Stimulated activated naive CD4-positive, alpha-beta T cell treated with Interleukin-2 at 50 U/mL for 16 hours (primary cell): ENCODE data around the gene PRIMA1.

Experiments used
- DNase-seq: peaks from one replicate; lab custom pipeline; 2025; lab: John Stamatoyannopoulos, UW

PRIMA1 gene

DNA sequence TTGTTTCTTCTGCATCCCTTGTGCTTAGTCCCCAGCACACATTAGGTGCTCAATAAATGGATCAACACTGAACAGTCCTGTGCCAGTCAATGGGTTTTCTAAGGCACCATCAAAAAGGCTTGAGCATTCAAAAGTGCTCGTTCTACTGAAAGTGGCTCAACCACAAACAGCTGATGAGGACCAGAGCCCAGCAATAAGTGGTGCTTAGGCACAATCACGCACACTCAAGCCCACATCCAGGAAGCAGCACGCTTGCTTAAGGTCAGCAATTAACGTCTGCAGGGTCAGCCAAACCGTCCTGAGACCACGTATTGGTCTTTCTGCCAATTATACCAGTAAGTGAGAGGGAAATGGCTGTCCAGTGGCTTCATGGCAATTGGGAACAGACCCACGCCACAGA lies 56.5 kb downstream of the PRIMA1 start:
- DNase-seq: no peak

DNA sequence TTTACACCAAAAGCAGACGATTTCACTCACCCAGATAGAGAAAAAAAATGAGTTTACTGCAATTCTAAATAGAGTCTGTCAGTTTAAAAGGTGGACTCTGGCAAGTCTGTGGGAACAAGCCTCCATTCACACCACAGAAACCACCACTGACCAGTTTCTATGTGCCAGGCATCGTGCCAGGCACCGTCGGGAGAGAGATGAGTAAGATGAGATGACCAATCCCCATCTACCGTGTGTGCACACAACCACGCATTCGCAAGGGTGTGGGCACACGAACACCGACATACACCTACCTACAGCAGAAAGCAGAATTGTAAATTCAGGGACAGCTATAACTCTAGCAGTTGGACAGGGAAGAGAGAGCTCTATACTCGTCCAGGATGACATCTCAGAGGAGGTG lies 58.3 kb downstream of the PRIMA1 start:
- no peak for DNase-seq

DNA sequence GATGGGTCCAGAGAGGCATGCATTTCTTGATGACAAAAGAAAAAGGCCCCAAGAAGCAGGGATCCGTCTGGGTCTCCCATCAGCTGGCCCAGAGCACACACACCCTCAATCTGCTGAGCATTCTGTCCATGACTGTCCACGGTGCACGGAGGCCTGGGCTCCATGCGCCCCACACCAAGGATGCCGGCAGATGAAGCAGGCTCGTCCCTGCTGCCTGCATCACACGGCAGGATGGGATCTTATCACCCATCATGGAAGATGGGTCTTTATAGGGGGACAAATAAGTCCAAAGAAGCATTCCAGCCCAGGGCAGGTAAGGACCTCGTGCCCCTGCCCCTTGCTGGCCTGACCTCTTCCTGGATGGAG lies 59.7 kb downstream of the PRIMA1 start:
- DNase-seq: no peak

DNA sequence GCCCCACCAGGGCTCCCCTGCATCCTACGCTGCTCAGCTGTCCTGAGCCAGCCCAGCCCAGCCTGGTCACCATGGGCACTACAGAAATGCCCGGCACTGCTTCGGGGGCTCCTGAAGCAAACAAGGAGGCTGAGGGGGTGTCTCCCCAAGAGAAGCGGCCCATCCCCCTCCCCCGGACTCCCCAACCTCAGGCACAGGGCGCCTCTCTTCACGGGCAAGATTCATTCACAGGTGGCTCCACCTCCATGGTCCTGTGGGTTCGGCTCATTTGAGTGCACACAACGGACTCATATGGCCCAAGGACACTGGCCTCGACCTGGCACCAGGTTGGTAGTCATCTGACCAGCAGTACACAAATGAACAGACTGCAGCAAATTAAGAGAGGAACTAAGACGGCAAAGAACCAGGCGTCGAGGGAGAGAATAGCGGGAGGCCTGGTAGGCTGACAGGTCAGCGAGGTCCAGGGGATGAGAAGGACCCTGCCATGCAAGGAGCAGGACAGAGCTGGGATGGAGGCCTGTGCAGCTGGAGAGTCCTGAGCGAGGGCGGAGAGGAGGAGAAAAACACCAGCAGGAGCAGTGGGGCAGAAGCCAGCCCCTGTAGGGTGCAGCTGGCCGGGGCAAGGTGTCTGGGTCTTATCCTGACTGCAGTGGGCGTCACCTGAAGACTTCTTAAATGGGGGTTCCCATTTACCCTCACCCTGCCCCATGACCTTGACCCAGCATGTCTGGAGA lies 60.2 kb downstream of the PRIMA1 start:
- DNase-seq: no peak

DNA sequence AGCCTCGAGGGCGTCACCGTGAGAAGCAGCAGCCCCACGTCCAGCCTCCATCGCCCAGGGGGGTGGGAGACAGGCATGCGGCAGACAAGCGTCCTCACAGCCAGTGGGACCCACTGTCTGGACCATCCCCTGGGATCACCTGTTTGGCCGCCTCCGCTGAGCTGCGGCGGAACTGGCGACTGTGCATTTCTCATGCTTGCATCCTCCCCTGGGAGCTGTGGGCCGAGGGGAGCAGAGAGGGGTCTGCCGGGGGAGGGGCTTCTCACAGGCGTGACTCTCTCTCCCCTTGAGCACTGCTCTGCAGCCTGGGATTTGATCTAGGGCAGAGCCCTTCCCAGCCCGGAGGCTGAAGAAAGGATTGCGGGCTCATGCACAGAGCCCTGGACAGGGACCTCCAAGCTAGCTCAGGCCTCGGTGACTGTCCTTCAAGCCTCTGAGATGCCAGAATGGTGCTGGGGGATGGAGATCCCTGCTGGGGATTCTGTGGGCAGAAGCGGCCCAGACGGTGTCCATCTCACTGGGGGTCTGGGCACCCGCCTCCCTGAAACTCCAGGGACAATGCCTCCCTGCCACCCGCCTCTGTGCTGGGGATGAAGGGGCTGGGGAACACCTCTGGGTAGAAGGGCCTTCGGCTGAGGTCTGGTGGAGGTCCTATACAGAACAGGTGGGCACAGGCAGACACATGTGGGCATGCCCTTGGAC lies 61.1 kb downstream of the PRIMA1 start:
- DNase-seq: no peak

DNA sequence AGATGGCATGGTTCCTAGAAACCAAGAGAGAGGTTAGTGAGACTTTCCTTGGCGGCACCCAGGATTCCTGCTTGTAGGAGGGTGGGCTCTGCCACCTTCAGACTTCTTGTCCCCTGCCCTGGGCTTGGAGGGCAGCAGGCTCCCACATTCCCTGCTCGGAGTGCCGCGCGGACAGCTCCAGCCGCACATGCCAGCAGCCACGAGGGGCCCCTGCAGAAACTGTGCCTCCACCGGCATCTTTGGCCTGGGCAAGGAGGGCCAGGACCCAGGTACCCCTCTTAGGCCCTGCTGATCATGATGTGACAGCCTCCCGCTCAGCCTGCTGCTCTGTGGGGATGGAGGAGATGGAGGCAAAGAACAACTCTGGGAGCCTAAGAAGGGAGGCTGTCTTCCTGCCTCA lies 62.3 kb downstream of the PRIMA1 start:
- no peak for DNase-seq

DNA sequence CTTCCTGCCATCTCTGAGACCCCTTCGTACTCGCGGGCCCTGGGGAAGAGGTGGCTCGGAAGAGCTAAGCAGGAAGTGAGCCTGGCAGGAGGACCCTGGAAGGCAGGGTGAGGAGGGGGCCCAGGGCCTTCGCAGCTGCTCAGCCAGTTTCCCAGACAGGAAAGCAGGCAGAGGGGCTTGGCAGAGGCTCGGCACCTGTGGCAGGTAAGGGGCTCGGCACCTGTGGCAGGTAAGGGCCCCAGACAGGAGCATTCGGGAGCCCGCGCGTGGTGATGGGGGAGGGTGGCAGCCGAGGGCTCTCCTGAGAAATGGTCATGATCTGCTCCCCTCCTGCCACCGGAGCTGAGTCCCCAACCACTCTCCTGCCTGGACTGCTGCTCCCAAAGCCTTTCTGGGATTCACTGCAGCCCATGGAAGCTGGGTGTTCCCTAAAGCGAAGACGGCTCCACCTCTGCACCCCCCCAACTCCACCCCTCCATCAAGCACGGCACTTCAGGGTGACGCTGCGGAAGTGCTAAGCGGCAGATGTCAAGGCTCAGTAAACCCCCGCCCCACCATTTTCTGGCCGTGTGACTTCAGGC lies 63.2 kb downstream of the PRIMA1 start:
- DNase-seq: no peak

DNA sequence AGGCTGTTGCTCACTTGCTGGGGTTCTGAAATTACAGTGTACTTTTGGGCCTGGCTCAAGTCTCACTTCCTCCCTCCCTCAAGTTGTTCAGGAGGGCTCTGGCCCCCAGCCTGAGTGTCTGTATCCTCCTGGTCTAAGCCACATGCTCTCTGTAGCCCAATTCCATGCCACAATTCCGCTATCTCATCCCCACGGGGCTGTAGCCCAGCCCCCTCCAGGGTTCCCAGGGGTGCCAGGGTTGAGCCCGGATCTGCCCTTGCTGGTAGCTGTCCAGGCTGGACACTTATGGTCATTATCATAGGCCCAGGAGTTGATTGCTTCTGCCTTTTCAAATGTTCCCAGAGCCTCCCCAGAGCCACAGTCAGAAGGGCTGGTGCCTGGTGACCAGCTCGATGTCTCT lies 65.3 kb downstream of the PRIMA1 start:
- DNase-seq: no peak

DNA sequence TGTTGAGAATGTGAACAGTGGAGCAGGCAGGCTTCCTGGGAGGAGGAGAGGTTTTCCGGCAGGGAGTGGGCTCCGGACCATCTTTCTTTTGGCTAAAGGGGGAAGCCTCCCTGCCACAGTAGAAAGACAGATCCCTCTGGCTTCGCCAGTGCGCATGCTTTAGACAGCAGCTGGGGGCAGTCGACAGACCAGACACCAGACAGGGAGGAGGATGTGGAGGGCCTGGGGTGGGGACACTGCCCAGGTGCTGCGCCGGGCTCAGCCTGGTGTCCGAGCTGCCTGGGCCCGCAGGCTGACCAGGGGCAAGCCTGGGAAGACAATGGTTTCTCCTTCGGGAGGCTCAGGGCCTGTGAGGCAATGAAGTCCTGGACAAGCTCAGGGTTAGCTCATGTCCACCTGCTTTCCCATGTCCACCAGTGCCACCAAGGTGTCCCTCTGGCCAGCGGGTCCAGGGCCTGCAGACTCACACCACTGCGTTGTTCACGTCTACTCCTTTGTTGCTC lies 67.3 kb downstream of the PRIMA1 start:
- no peak for DNase-seq

DNA sequence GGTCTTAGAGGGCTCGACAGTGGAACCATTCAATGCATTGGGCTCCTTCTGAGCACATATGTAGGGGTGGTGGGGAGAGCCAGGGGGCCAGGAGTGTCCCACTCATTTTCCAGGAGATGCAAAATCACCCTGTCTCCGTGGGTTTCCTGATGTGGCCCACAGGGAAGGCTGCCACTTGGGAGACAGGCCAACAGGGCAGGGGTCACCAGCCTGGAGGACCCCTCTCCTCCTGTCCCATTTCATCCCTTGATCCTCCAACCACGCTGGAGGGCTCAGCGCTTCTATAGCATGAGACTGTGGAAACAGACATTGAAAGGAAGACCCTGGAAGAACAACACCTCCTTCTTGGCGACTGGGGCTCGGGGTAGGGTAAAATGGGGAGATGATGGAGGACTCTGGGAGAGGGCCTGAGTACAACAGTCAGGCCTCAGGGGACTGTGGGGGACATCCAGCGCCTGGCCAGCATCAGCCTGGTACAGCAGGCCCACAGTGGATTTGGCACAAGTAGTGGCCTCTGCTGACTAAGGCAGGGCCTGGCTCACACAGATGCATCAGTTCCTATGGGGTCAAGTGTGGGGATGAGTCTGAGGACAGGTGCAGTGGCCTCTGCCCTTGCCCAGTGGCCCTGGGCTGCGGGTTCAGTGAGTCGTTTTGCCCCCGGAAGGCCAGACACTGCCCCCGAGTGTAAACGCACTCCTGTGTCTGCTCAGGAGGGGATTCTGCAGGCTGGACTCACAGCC lies 68.0 kb downstream of the PRIMA1 start:
- no peak for DNase-seq

DNA sequence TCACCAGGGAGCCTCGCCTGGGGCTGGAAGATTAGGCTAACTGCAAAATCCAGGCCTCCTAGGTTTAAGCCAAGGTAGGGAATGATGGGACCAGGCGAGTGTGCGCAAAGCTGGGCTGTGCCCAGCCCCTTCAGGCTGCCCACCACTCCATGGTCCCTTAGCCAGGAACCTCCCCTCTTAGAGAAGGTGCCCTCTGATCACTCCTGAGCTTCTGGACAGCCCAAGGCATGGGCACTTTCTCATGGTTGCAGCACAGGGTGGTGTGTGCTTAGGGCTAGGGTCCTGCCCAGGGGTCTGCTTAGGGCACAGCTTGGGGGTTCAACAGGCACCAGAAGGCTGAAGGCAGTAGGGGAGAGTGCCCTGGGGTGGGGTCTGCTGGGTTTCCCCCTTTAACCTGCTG lies 69.0 kb downstream of the PRIMA1 start:
- no peak for DNase-seq

DNA sequence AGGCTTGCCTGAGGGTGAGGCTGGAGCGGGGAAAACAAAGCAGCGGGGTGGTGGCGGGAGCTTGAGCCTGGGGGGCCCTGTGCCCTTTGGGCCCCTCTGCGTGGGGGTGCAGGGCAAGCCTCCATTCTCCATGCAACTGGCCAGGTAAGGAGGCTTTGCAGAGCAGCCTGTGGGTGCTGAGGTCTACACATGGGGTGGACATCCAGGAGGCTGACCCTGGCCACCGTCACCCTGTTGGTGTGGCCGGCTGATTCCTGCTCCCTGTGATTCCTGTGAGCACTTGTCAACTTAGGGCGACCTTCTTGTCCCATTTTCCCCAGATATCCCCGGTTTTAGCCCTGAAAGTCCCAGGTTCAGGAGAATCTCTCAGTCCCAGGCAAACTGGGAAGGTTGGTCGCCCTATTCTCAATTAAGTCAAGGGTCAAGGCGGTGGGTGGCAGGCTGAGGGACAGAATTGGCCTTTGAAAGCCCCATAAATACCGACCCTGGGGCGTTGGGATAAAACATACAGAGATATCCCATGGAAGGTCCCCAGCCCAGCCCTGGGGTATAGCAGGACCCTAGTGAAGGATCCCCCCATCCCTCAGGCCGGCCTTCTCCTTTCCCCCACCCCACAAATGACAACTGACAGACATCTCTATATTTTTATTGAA lies 70.5 kb downstream of the PRIMA1 start:
- DNase-seq: no peak

DNA sequence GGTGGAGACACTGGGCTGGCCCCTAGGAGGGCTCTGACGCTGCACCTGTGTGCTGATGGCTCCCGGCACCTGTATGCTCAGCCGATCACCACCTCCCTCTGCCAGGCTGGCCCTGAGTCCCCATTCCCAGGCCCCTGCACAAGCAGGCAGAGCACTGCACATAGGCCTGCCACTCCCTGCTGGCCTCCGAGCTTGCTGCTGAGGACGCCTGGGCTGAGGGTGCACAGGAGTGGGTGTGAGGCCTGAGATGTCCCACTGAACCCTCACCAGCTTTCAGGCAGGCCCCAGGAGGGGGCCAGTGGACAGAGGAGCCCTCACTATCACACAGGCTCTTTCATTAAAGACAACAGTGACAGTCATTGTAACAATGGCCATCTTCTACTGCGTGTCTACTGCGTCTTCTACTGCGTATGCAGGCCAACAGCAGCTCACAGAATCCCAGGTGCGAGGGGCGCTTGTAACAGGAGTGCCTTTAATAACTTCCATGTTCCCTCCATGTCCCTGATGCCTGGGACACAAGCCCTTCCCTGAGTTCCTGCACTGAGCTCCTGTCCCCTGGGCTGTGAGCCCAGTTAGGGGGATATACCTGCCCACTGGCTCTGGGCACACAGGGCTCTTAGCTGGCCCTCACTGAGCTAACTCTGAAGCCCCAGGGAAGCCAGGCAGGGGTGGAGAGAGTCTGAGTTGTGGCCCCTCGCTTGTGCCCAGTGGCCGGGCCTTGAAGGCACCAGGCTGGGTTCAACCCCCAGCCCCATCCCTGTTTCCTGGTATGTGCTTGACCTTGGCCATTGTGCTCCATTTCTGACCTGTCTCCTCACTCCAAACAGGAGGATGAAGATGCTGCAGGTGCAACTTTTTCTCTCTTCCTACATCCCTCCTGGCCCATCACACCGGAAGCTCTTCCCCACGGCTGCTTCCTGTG lies 71.3 kb downstream of the PRIMA1 start:
- no peak for DNase-seq

DNA sequence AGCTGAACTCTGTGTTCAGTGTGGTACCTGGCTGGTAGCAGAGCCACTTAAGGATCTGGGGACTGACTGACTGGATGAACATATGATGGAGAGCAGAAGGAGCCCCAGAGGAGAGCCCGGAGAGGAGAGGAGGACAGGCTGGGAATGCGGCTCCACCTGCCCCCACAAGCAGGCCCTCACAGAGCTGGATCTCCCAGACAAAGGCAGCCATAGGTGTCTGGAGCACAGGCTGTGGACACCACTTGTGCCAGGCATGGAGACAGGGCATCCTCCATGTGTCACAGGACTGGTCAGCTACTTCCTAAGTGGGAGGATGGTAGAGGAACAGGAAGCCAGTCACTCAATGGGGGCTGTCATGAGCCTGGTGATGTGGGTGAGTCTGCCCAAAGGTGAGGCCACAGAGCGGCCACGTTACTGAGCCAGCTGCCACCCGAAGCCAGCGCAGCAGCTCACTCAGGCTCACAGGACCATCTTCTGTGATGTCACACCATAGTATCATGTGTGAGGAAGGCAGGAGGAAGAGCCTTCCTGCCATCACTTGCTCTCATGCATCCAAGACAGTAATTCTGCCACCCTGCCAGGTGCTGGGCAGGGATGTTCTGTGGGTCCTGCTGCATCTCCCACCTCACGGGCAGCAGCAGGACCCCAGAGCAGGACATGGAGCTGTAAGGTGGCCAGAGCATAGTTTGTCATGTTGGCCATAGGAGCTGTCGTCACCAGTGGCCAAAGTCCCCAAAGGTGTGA lies 72.1 kb downstream of the PRIMA1 start:
- no peak for DNase-seq

DNA sequence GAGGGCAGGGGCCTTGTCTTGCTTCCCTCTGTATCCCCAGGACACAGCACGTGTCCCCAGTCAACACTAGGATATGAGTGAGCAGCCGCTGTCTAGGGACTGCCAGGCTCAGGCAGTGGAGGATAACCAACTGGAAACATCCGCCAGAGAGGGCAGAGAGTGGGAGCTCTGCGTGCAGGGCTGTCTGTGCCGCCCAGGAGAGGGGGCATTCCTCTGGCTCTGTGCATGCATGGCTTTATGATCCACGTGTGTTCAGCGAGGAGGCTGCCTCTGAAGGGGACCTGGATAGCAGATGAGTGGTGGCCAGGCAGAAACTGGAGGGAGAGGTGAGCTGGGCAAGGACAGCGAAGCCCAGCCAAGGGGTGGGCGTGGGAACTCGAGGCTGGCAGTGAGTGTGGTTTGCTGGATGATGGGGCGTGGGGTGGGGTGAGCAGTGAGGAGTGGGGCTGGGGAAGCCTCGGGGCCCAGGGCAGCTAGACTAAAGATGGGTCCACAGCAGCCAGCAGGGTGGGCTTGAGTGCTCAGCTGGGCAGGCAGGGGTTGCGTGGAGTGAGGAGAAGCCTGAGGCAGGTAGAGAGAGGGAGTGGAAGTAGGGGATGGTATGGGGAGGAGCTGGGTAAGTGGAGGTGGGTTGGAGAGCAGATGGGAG lies 72.9 kb downstream of the PRIMA1 start:
- DNase-seq: no peak

DNA sequence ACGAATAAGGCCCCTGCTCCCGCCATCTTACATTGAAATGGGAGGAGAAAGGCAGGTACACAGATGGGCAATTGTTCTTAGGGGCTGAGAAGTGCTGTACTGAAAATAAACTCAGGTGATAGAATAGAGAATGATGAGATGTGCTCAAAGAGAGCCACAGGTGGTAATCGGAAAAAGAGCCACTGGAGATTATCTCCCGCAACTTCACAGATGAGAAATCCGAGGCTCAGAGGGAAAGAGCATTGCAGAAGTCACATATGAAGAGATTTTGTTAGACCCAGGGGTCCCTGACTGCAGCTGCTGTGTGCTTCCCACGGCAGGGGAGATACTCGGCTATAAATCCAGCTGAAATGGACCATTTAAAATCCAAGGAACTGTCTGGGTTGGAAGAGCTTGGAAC lies 73.7 kb downstream of the PRIMA1 start:
- no peak for DNase-seq

DNA sequence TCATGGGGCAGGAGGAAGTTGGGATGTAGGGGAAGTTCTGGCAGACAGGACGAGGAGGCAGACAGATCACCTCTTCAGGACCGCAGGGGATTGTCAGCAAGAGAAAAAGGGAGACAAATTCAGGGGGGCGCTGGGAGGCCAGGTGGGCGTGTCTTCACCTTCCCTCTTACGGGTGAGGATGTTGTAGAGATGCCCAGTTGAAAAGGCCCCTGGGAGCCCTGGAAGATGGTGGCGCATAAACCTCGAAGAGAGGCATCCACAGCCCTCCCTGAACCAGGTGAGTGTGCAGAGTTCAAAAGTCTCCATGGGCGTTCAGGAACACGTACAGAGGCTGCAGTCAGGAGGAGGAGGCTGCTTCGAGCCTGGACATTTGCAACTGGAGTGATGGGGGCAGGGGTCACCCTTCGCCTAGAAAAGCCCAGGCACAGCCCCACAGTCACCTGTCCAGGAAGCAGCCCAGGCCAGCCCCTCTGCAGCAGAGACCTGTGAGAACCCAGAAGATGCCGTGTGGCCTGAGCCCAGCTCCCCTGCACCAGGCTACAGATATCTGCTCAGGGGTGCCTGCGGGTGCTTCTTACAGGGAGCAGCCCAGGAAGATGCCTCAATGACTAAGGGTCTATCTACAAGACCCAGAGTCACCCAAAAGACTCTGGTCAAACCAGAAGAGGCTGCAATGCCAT lies 74.4 kb downstream of the PRIMA1 start:
- DNase-seq: no peak

DNA sequence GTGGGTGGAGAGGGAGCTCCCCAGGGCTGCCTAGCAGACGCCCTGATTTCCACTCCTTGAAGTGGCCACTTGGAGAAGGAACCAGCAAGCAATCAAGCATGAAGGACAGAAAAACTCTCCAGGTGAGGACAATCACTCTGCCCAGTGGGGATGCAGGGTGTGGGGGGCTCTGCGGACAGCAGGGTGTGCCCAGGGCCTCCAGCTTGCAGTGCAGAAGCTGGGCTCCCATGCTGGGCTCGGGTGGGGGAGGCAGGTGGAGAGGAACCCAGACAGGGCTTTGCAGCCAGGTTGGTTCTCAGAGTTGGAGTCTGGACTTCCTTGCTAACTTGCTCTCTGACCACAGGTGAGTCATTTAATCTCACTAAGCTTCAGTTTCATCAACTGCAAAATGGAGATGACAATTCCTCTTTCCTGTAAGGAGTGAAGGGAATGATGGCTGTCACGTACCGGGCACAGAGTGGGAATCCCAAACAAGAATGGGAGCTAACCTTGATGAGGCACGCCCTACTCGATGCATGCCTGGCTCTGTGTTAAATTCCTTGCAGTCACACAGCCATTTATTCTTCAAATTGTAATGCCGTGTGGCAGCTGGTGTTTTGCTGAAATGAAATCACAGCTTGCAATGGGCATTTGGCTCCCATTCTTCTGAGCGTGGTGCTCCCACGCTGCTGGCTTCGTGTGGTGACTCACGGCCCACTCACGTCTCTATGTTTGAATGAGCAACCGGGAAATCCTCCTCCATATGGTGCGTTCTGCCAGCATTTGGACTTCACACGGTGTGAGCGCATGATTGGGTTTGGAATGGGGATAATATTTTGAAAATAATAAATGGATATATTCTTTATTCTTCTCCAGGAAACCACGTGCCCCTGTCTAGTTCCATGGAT lies 75.2 kb downstream of the PRIMA1 start:
- DNase-seq: no peak
